GM10266 (cell line): Measurements from ENCODE around the gene CYSLTR2.

Experiments used
- DNase-seq: peaks from one replicate; pipeline ENCODE4 v3.0.0; 2012; ENCODE audit errors: extremely low spot score
- TF ChIP-seq, protein P1 (sequence below): IDR thresholded peaks from 2 replicates; pipeline ENCODE4 v1.5.1; 2012; ENCODE audit warnings: mild to moderate bottlenecking, low read depth; ENCODE audit not compliant: control insufficient read depth, insufficient read depth; ENCODE audit errors: missing control alignments

Gene CYSLTR2

DNA sequence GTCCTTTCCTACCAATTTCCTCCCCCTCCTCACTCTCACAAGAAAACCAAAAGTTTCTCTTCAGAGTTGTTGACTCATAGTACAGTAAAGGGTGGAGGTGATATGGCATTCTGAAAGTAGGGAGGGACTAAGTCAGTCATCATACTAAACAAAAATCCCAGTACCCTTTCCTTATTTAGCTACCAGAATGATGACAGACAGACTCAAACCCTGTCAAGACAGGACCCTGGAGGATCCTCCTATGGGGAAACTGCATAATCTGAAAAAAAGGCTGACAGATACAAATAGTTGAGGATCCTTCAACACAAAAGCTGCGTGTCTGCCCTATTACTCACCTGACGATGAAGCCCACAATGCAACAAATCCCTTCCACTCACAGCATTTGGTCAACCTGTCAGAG is 55.5 kb downstream of the CYSLTR2 start:
- TF ChIP-seq, protein P1, sequence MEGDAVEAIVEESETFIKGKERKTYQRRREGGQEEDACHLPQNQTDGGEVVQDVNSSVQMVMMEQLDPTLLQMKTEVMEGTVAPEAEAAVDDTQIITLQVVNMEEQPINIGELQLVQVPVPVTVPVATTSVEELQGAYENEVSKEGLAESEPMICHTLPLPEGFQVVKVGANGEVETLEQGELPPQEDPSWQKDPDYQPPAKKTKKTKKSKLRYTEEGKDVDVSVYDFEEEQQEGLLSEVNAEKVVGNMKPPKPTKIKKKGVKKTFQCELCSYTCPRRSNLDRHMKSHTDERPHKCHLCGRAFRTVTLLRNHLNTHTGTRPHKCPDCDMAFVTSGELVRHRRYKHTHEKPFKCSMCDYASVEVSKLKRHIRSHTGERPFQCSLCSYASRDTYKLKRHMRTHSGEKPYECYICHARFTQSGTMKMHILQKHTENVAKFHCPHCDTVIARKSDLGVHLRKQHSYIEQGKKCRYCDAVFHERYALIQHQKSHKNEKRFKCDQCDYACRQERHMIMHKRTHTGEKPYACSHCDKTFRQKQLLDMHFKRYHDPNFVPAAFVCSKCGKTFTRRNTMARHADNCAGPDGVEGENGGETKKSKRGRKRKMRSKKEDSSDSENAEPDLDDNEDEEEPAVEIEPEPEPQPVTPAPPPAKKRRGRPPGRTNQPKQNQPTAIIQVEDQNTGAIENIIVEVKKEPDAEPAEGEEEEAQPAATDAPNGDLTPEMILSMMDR, result no peak
- DNase-seq, result no peak

DNA sequence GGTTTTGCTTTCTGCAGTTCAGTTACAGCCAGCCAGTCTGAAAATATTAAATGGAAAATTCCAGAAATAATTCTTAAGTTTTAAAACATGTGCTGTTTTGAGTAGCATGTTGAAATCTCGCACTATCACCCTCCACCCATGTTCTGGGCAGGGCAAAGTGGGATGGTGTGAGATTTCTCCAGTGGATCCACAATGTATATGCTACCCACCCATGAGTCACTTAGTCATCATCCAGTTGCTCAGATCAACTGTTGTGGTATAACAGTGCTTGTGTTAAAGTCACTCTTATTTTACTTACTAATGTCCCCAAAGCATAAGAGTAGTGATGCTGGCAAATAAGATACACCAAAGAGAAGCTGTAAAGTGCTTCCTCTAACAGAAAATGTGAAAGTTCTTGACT is 56.4 kb downstream of the CYSLTR2 start:
- no peak for DNase-seq
- TF ChIP-seq, protein P1, result no peak

DNA sequence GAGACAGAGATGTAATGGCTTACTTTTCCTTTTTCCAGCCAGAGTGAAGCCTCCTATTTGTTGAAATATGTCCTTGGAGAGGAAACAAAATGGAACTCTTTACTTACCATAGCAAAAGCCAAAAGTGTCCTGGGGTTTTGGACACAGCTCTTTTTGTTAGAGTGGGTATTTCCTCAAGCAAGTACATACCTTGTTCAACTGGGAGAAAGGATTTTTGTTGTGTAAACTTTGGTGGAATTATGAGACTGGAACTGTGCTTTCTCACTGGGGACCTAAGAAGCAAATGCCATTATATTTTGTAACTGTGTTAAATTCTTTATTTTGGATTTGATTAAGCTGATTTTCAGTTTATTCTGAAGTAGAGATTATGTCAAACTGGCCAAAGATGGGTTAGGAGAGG is 58.4 kb downstream of the CYSLTR2 start:
- TF ChIP-seq, protein P1, result no peak
- no peak for DNase-seq

DNA sequence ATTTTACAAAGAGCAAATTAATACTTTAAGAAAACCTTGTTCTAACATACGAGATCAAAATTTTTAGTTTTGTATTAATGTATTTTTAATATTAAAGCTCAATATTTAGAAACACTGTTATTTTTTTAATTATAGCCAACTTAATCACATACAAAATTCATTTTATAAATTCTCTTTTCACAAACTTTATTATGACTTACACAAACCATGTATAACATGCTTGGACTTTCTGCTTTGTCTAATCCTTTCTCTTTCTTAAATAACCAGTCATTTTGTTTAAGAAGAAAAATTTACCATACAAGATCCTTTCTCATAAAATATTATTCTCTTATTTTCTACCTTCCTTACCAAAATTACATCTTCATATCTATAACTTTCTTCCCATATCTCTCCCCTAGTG is 62.2 kb downstream of the CYSLTR2 start:
- DNase-seq, result no peak
- TF ChIP-seq, protein P1, result no peak

DNA sequence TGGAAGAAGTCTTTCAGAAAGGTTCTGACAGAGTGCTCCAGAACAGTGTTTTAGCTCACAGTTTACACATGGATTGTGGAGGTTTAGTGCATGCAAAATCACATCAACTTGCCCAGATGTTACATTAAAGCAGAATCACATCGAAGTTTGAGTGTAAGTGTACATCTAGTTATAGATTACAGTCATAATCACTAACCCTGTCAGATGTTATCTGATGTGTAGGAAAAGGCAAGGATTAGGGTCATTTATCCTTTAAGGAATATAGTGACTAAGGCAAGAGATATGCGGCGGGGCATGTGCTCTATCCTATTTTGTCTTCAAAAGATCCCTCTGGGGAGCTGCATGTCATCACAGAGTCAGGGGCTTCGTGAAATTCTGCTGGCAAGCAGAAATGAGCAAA is 66.9 kb downstream of the CYSLTR2 start:
- no peak for DNase-seq
- TF ChIP-seq, protein P1, result no peak

DNA sequence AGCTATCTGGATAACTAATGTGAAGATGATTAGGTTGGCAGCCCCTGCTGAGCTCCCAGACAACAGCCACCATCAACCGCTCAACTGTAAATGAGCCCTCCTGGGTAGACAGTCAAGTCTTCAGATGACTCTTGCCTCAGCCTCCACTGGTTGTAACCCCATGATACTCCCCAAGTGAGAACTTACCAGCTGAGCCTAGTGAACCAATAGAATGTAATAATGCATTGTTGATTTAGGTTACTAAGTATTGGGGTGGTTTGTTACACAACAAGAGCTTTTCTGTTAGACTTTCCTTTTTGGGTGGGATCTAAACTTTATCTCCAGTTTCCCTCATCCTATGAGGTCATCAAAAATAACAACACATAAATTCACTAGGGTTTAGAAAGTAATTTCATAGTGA is 69.4 kb downstream of the CYSLTR2 start:
- DNase-seq, result no peak
- TF ChIP-seq, protein P1, result no peak

DNA sequence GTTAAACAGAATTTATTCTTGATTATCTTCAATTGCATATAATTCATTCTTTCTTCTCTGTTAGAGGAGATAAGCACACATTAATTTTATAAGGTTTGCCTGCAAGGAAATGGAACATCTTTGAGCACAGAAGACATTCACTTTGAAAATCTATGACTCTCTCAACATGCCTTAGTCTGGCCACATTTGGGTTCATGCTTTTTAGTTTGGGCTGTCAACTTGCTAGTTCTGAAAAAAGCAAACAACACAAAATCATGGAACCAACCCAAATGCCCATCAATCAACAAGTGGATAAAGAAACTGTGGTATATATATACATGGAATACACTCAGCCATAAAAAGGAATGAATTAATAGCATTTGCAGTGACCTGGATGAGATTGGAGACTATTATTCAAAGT is 71.5 kb downstream of the CYSLTR2 start:
- no peak for DNase-seq
- TF ChIP-seq, protein P1, result no peak
